H9 (cell line): ENCODE measurements around the gene DDIT4. TPM values are rescaled to one million over a fixed set of nuclear protein-coding genes. Genes with fewer than 3 reads are reported as not detected.

ENCODE experiments used
- DNase-seq: peaks from one replicate; pipeline ENCODE4 v3.0.0-alpha.2; 2017
- H2AFZ ChIP-seq: one replicate; pipeline ENCODE4 v1.6.1; 2013; ENCODE audit warnings: mild to moderate bottlenecking, low read length, control low read depth, moderate library complexity
- H2AK5ac ChIP-seq: 2 replicates; pipeline ENCODE4 v1.6.1; 2013; ENCODE audit warnings: low read length, control low read depth, mixed read lengths; ENCODE audit not compliant: insufficient read length
- H2BK120ac ChIP-seq: one replicate; pipeline ENCODE4 v1.6.1; 2013; ENCODE audit warnings: low read depth, mild to moderate bottlenecking, low read length, control low read depth, inconsistent platforms; ENCODE audit not compliant: poor library complexity, severe bottlenecking
- H2BK12ac ChIP-seq: 2 replicates; pipeline ENCODE4 v1.6.1; 2013; ENCODE audit warnings: low read length, control low read depth, mixed read lengths, low read depth; ENCODE audit not compliant: insufficient read length
- H2BK15ac ChIP-seq: 2 replicates; pipeline ENCODE4 v1.6.1; 2013; ENCODE audit warnings: low read depth, low read length, control low read depth
- H2BK20ac ChIP-seq: one replicate; pipeline ENCODE4 v1.6.1; 2013; ENCODE audit warnings: low read depth, mild to moderate bottlenecking, low read length, control low read depth, inconsistent platforms; ENCODE audit not compliant: poor library complexity, severe bottlenecking
- H2BK5ac ChIP-seq: 2 replicates; pipeline ENCODE4 v1.6.1; 2013; ENCODE audit warnings: low read length, control low read depth, mixed read lengths; ENCODE audit not compliant: insufficient read length
- H3K14ac ChIP-seq: 2 replicates; pipeline ENCODE4 v1.6.1; 2013; ENCODE audit warnings: low read length, control low read depth; ENCODE audit not compliant: insufficient read depth
- H3K18ac ChIP-seq: 2 replicates; pipeline ENCODE4 v1.6.1; 2013; ENCODE audit warnings: low read depth, mild to moderate bottlenecking, mixed read lengths, low read length, control low read depth; ENCODE audit not compliant: insufficient read length
- H3K23ac ChIP-seq: 2 replicates; pipeline ENCODE4 v1.6.1; 2013; ENCODE audit warnings: low read length, control low read depth, mixed read lengths, low read depth; ENCODE audit not compliant: insufficient read length
- H3K23me2 ChIP-seq: 2 replicates; pipeline ENCODE4 v1.6.1; 2013; ENCODE audit warnings: low read depth, mild to moderate bottlenecking, mixed read lengths, low read length, control low read depth; ENCODE audit not compliant: insufficient read length, poor library complexity, severe bottlenecking
- H3K27ac ChIP-seq: 2 replicates; pipeline ENCODE4 v1.5.1; 2013; ENCODE audit warnings: low read length, control low read depth, mixed read lengths, low read depth; ENCODE audit not compliant: insufficient read length
- H3K27me3 ChIP-seq: 2 replicates; pipeline ENCODE4 v1.6.1; 2013; ENCODE audit warnings: low read length, control low read depth, inconsistent platforms; ENCODE audit not compliant: insufficient read depth
- H3K4ac ChIP-seq: 2 replicates; pipeline ENCODE4 v1.6.1; 2013; ENCODE audit warnings: low read depth, mild to moderate bottlenecking, control low read depth, inconsistent platforms, low read length, moderate library complexity
- H3K4me1 ChIP-seq: 2 replicates; pipeline ENCODE4 v1.6.1; 2013; ENCODE audit warnings: low read length, control low read depth, inconsistent platforms; ENCODE audit not compliant: insufficient read depth
- H3K4me2 ChIP-seq: 2 replicates; pipeline ENCODE4 v1.6.1; 2013; ENCODE audit warnings: low read length, control low read depth, mixed read lengths; ENCODE audit not compliant: insufficient read length, insufficient read depth
- H3K56ac ChIP-seq: 2 replicates; pipeline ENCODE4 v1.6.1; 2013; ENCODE audit warnings: low read depth, mild to moderate bottlenecking, mixed read lengths, low read length, control low read depth; ENCODE audit not compliant: insufficient read length
- H3K79me1 ChIP-seq: 2 replicates; pipeline ENCODE4 v1.6.1; 2013; ENCODE audit warnings: low read depth, mild to moderate bottlenecking, moderate library complexity, low read length, control low read depth, inconsistent platforms; ENCODE audit not compliant: insufficient read depth, poor library complexity, severe bottlenecking
- H3K79me2 ChIP-seq: 2 replicates; pipeline ENCODE4 v1.6.1; 2013; ENCODE audit warnings: low read length, control low read depth, inconsistent platforms; ENCODE audit not compliant: insufficient read depth
- H3K9ac ChIP-seq: 2 replicates; pipeline ENCODE4 v1.6.1; 2013; ENCODE audit warnings: low read length, control low read depth, mixed read lengths; ENCODE audit not compliant: insufficient read length; ENCODE audit errors: extremely low read depth
- H3K9me3 ChIP-seq: one replicate; pipeline ENCODE4 v1.6.1; 2013; ENCODE audit warnings: low read depth, low read length, inconsistent platforms; ENCODE audit not compliant: control insufficient read depth
- H3T11ph ChIP-seq: one replicate; pipeline ENCODE4 v1.6.1; 2013; ENCODE audit warnings: mild to moderate bottlenecking, low read length, control low read depth, inconsistent platforms
- H4K20me1 ChIP-seq: one replicate; pipeline ENCODE4 v1.6.1; 2013; ENCODE audit not compliant: control insufficient read depth, insufficient read length, insufficient read depth
- H4K5ac ChIP-seq: 2 replicates; pipeline ENCODE4 v1.6.1; 2013; ENCODE audit warnings: low read depth, mild to moderate bottlenecking, mixed read lengths, low read length, control low read depth; ENCODE audit not compliant: insufficient read length
- H4K8ac ChIP-seq: replicated peaks from 2 replicates; pipeline ENCODE4 v1.6.1; 2013; ENCODE audit warnings: low read length, control low read depth, mixed read lengths, low read depth; ENCODE audit not compliant: insufficient read length
- H4K91ac ChIP-seq: 2 replicates; pipeline ENCODE4 v1.6.1; 2013; ENCODE audit warnings: low read depth, mild to moderate bottlenecking, moderate library complexity, mixed read lengths, low read length, control low read depth; ENCODE audit not compliant: insufficient read length
- H3K27ac Mint-ChIP-seq, 3 experiments: 2 replicates in 2 of 3; 3 replicates in 1 of 3; pipeline ENCODE4 v1.8.0; 2020 to 2021; ENCODE audit warnings: mixed read lengths in 3 of 3, mild to moderate bottlenecking in 1 of 3, moderate library complexity in 1 of 3
- H3K27me3 Mint-ChIP-seq: 2 replicates; pipeline ENCODE4 v1.8.0; 2021; ENCODE audit warnings: low read depth, mild to moderate bottlenecking, moderate library complexity, mixed read lengths
- H3K36me3 Mint-ChIP-seq, 3 experiments: 2 replicates in 2 of 3; 3 replicates in 1 of 3; pipeline ENCODE4 v1.8.0; 2020 to 2021; ENCODE audit warnings: low read depth in 3 of 3, mixed read lengths in 3 of 3; ENCODE audit not compliant: insufficient read depth in 1 of 3
- H3K4me1 Mint-ChIP-seq, 2 experiments: 2 replicates each; pipeline ENCODE4 v1.8.0; 2020; ENCODE audit warnings: mixed read lengths in 2 of 2
- H3K4me3 Mint-ChIP-seq, 2 experiments: 2 replicates in 1 of 2; 3 replicates in 1 of 2; pipeline ENCODE4 v1.8.0; 2020 to 2021; ENCODE audit warnings: mild to moderate bottlenecking in 2 of 2, mixed read lengths in 2 of 2, moderate library complexity in 1 of 2
- H3K9me3 Mint-ChIP-seq, 2 experiments: 2 replicates in 1 of 2; 3 replicates in 1 of 2; pipeline ENCODE4 v1.8.0; 2020; ENCODE audit warnings: mild to moderate bottlenecking in 2 of 2, mixed read lengths in 2 of 2, moderate library complexity in 1 of 2
- WGBS: extraction: QIAGEN DNeasy Blood & Tissue Kit; methylation state at CpG from one replicate; pipeline ENCODE4 v1.1.7; 2013; ENCODE audit warnings: missing lambda C conversion rate, low lambda C conversion rate, mixed read lengths; ENCODE audit not compliant: insufficient read length; ENCODE audit errors: extremely low coverage; 5-methylcytosine and 5-hydroxymethylcytosine counted together
- total RNA-seq: library from RNA; stranded (reverse); gene quantifications from 2 replicates; pipeline ENCODE4 v1.2.1, GENCODE V29; 2021
- TF ChIP-seq, protein P1 (sequence below): fragments of 200-600 bp; sonication (generic); conservative IDR thresholded peaks from 3 replicates; pipeline ENCODE4 v1.8.0; 2021; ENCODE audit warnings: antibody characterized with exemption, mild to moderate bottlenecking

Gene DDIT4
- total RNA-seq, 1 experiment from 2014 or later: 84.0 TPM

DNA sequence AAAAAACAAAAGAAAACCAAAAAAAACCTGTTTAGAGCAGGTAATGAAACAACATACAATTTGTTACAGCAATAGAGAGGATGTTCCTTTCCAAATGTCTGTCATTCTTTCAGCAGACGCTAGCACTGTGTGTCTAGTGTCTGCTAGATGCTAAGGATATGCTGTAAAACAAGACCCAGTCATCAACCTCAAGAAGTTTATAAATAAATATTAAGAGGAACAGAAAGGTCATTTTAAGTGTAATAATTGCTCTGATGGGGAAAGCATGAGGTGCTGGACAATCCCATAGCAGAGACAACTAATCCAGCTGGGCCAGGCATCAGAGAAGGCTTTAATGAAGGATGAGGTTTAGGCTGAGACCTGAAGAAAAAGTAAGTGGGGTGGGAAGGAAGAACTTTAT is 34.3 kb upstream of the DDIT4 start:
- Histone ChIP-seq H3K14ac (no peak overlapping the region), H4K5ac (no peak overlapping the region), H3K4me2 (no peak overlapping the region), H3K4ac (no peak overlapping the region), H2BK20ac (no peak overlapping the region), H2AK5ac (no peak overlapping the region), H3K79me2 (no peaks in the 10 kb centered on the region), H3K9me3 (no peaks in the 10 kb centered on the region), H3K9ac (no peak overlapping the region), H2BK5ac (peak overlapping the region; percentile 69), H3K18ac (no peak overlapping the region), H2BK15ac (no peak overlapping the region), H2AFZ (no peak overlapping the region), H4K20me1 (no peaks in the 10 kb centered on the region), H3K4me1 (no peaks in the 10 kb centered on the region; the same call in 1 of the 2 replicates), H2BK12ac (no peak overlapping the region), H3K79me1 (no peaks in the 10 kb centered on the region), H3K56ac (no peak overlapping the region), H4K91ac (no peak overlapping the region), H4K8ac (no peak overlapping the region), H3K23ac (no peak overlapping the region), H3K23me2 (no peaks in the 10 kb centered on the region), H2BK120ac (no peak overlapping the region), H3K27ac (no peak overlapping the region), H3T11ph (no peak overlapping the region), H3K27me3 (no peaks in the 10 kb centered on the region)
- TF ChIP-seq, protein P1, sequence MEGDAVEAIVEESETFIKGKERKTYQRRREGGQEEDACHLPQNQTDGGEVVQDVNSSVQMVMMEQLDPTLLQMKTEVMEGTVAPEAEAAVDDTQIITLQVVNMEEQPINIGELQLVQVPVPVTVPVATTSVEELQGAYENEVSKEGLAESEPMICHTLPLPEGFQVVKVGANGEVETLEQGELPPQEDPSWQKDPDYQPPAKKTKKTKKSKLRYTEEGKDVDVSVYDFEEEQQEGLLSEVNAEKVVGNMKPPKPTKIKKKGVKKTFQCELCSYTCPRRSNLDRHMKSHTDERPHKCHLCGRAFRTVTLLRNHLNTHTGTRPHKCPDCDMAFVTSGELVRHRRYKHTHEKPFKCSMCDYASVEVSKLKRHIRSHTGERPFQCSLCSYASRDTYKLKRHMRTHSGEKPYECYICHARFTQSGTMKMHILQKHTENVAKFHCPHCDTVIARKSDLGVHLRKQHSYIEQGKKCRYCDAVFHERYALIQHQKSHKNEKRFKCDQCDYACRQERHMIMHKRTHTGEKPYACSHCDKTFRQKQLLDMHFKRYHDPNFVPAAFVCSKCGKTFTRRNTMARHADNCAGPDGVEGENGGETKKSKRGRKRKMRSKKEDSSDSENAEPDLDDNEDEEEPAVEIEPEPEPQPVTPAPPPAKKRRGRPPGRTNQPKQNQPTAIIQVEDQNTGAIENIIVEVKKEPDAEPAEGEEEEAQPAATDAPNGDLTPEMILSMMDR: no peak
- Mint-ChIP-seq H3K36me3 (peaks cover 6 to 16% (median 12%) of the 10 kb centered on the region in 3 experiments), H3K9me3 (no peaks in the 10 kb centered on the region), H3K4me3 (no peak overlapping the region), H3K27me3 (no peaks in the 10 kb centered on the region), H3K27ac (peak overlapping the region in 2 of 3 experiments; percentile 3 to 45; a peak in 1 of 7 replicates), H3K4me1 (peaks cover 8 to 13% of the 10 kb centered on the region in 2 experiments)
- no CpG with 5 or more reads among the region's 1 CpG for WGBS
- DNase-seq: no peak
